ENCODE measurements around the gene TRPM1. TPM values are rescaled to one million over a fixed set of nuclear protein-coding genes. Genes with fewer than 3 reads are reported as not detected.

TRPM1 gene
- total RNA-seq: not detected

- H3K27me3 Mint-ChIP-seq (ENCODE audit: low read depth): peaks cover 3% of the 10 kb centered on the region
- H3K4me3 Mint-ChIP-seq: no peak within 1 kb of the TSS
- no peak for DNase-seq
- ATAC-seq: no peak
- H3K9me3 Mint-ChIP-seq: no peaks in the 10 kb centered on the region
- H3K4me1 Mint-ChIP-seq (ENCODE audit: low read depth): no peaks in the 10 kb centered on the region
- no peaks in the 10 kb centered on the region for H3K36me3 Mint-ChIP-seq (ENCODE audit: insufficient read depth)
These were observed at the start of gene TRPM1 for GRCh38 chr15:31101262-31102038. TSS of gene TRPM1 (minus strand) at chr15:31101725. CDS start at chr15:31081355, 20,370 bp downstream.

GRCh38 chr15:31150732-31151231 is 49.3 kb upstream of the TRPM1 start:
- Mint-ChIP-seq H3K36me3 (ENCODE audit: insufficient read depth) (no peaks in the 10 kb centered on the region), H3K27me3 (ENCODE audit: low read depth) (no peaks in the 10 kb centered on the region), H3K4me3 (no peak overlapping the region), H3K9me3 (no peaks in the 10 kb centered on the region), H3K4me1 (ENCODE audit: low read depth) (no peaks in the 10 kb centered on the region)
- ATAC-seq (no peak), DNase-seq (no peak)

- Mint-ChIP-seq H3K4me1 (ENCODE audit: low read depth) (no peaks in the 10 kb centered on the region), H3K27me3 (ENCODE audit: low read depth) (no peaks in the 10 kb centered on the region), H3K4me3 (no peak overlapping the region), H3K9me3 (no peaks in the 10 kb centered on the region), H3K36me3 (ENCODE audit: insufficient read depth) (no peaks in the 10 kb centered on the region)
- ATAC-seq (no peak), DNase-seq (no peak)
These were observed 48.5 kb upstream of the TRPM1 start for GRCh38 chr15:31149987-31150386.

GRCh38 chr15:31149088-31149505 is 47.6 kb upstream of the TRPM1 start:
- Mint-ChIP-seq H3K27me3 (ENCODE audit: low read depth) (no peaks in the 10 kb centered on the region), H3K4me1 (ENCODE audit: low read depth) (no peaks in the 10 kb centered on the region), H3K9me3 (no peaks in the 10 kb centered on the region), H3K36me3 (ENCODE audit: insufficient read depth) (no peaks in the 10 kb centered on the region), H3K4me3 (no peak overlapping the region)
- DNase-seq (no peak), ATAC-seq (no peak)

- no peaks in the 10 kb centered on the region for H3K36me3 Mint-ChIP-seq (ENCODE audit: insufficient read depth)
- no peaks in the 10 kb centered on the region for H3K9me3 Mint-ChIP-seq
- H3K4me3 Mint-ChIP-seq: no peak overlapping the region
- no peak for DNase-seq
- H3K27me3 Mint-ChIP-seq (ENCODE audit: low read depth): no peaks in the 10 kb centered on the region
- ATAC-seq: no peak
- no peaks in the 10 kb centered on the region for H3K4me1 Mint-ChIP-seq (ENCODE audit: low read depth)
These were observed 47.0 kb upstream of the TRPM1 start for GRCh38 chr15:31148297-31149087.

GRCh38 chr15:31147944-31148296 is 46.4 kb upstream of the TRPM1 start:
- Mint-ChIP-seq H3K9me3 (no peaks in the 10 kb centered on the region), H3K27me3 (ENCODE audit: low read depth) (no peaks in the 10 kb centered on the region)

GRCh38 chr15:31147456-31147855 is 45.9 kb upstream of the TRPM1 start:
- H3K9me3 Mint-ChIP-seq: no peaks in the 10 kb centered on the region

More at GRCh38 chr15:31147944-31148296, 46.4 kb upstream of the TRPM1 start:
- H3K4me3 Mint-ChIP-seq: no peak overlapping the region
- H3K36me3 Mint-ChIP-seq (ENCODE audit: insufficient read depth): no peaks in the 10 kb centered on the region
- H3K4me1 Mint-ChIP-seq (ENCODE audit: low read depth): no peaks in the 10 kb centered on the region
- ATAC-seq (no peak), DNase-seq (no peak)

GRCh38 chr15:31145271-31145911 is 43.9 kb upstream of the TRPM1 start:
- DNase-seq (no peak), ATAC-seq (no peak)
- Mint-ChIP-seq H3K4me3 (no peak overlapping the region), H3K4me1 (ENCODE audit: low read depth) (no peaks in the 10 kb centered on the region), H3K9me3 (no peaks in the 10 kb centered on the region), H3K27me3 (ENCODE audit: low read depth) (no peaks in the 10 kb centered on the region), H3K36me3 (ENCODE audit: insufficient read depth) (no peaks in the 10 kb centered on the region)

More at GRCh38 chr15:31147456-31147855, 45.9 kb upstream of the TRPM1 start:
- Mint-ChIP-seq H3K4me3 (no peak overlapping the region), H3K36me3 (ENCODE audit: insufficient read depth) (no peaks in the 10 kb centered on the region), H3K4me1 (ENCODE audit: low read depth) (no peaks in the 10 kb centered on the region), H3K27me3 (ENCODE audit: low read depth) (no peaks in the 10 kb centered on the region)
- DNase-seq (no peak), ATAC-seq (no peak)

- DNase-seq (no peak), ATAC-seq (no peak)
- no peaks in the 10 kb centered on the region for H3K4me1 Mint-ChIP-seq (ENCODE audit: low read depth)
- H3K9me3 Mint-ChIP-seq: no peaks in the 10 kb centered on the region
- no peaks in the 10 kb centered on the region for H3K27me3 Mint-ChIP-seq (ENCODE audit: low read depth)
- H3K36me3 Mint-ChIP-seq (ENCODE audit: insufficient read depth): no peaks in the 10 kb centered on the region
- no peak overlapping the region for H3K4me3 Mint-ChIP-seq
These were observed 40.3 kb upstream of the TRPM1 start for GRCh38 chr15:31141792-31142191.

- ATAC-seq: no peak
- H3K4me1 Mint-ChIP-seq (ENCODE audit: low read depth): no peaks in the 10 kb centered on the region
- no peaks in the 10 kb centered on the region for H3K36me3 Mint-ChIP-seq (ENCODE audit: insufficient read depth)
- no peaks in the 10 kb centered on the region for H3K27me3 Mint-ChIP-seq (ENCODE audit: low read depth)
- H3K9me3 Mint-ChIP-seq: no peaks in the 10 kb centered on the region
- no peak for DNase-seq
- H3K4me3 Mint-ChIP-seq: no peak overlapping the region
These were observed 35.2 kb upstream of the TRPM1 start for GRCh38 chr15:31136607-31137328.

- H3K27me3 Mint-ChIP-seq (ENCODE audit: low read depth): no peaks in the 10 kb centered on the region
- no peaks in the 10 kb centered on the region for H3K36me3 Mint-ChIP-seq (ENCODE audit: insufficient read depth)
- no peak overlapping the region for H3K4me3 Mint-ChIP-seq
- H3K9me3 Mint-ChIP-seq: no peaks in the 10 kb centered on the region
- DNase-seq (no peak), ATAC-seq (no peak)
- no peaks in the 10 kb centered on the region for H3K4me1 Mint-ChIP-seq (ENCODE audit: low read depth)
These were observed 34.5 kb upstream of the TRPM1 start for GRCh38 chr15:31136016-31136415.

GRCh38 chr15:31135523-31135922 is 34.0 kb upstream of the TRPM1 start:
- Mint-ChIP-seq H3K4me3 (no peak overlapping the region), H3K27me3 (ENCODE audit: low read depth) (no peaks in the 10 kb centered on the region), H3K9me3 (no peaks in the 10 kb centered on the region), H3K36me3 (ENCODE audit: insufficient read depth) (no peaks in the 10 kb centered on the region), H3K4me1 (ENCODE audit: low read depth) (no peaks in the 10 kb centered on the region)
- DNase-seq (no peak), ATAC-seq (no peak)

GRCh38 chr15:31133890-31134289 is 32.4 kb upstream of the TRPM1 start:
- Mint-ChIP-seq H3K36me3 (ENCODE audit: insufficient read depth) (no peaks in the 10 kb centered on the region), H3K9me3 (no peaks in the 10 kb centered on the region), H3K4me1 (ENCODE audit: low read depth) (no peaks in the 10 kb centered on the region), H3K27me3 (ENCODE audit: low read depth) (no peaks in the 10 kb centered on the region), H3K4me3 (no peak overlapping the region)
- no peak for DNase-seq
- no peak for ATAC-seq

- ATAC-seq (no peak), DNase-seq (no peak)
- Mint-ChIP-seq H3K4me1 (ENCODE audit: low read depth) (no peaks in the 10 kb centered on the region), H3K27me3 (ENCODE audit: low read depth) (no peaks in the 10 kb centered on the region), H3K9me3 (no peaks in the 10 kb centered on the region), H3K36me3 (ENCODE audit: insufficient read depth) (no peaks in the 10 kb centered on the region), H3K4me3 (no peak overlapping the region)
These were observed 30.4 kb upstream of the TRPM1 start for GRCh38 chr15:31131853-31132375.

Data from activated T-cell treated with anti-CD3 and anti-CD28 coated beads, Interleukin-2, amount 50 U/mL, for 4 hours (primary cell).